Measurements from ENCODE around the gene PID1.
"Not testable (repeated sequence)": the region's sequence is repeated elsewhere in the genome, so short reads cannot be mapped to it uniquely, and the experiment has no call there.

Gene PID1

DNA sequence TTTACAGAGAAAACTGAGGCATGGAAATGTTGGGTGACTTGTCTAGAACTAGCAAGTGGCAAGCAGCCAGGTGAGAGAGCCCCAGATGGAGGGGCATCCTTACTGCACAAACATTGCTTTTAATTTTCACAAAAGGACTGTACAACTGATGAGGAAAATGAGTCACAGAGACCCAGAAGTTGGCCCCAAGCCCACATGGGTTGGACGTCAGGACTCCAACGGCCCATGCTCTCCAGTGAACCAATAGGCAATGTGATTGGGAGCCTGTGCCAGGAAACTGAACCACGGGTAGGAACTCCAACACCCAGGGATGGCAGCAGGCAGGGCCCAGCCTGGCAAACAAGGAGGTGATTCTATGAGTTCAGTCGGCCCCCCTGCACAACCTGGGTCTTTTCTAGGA lies 50.8 kb downstream of the PID1 start:
- in situ Hi-C loops (cut with MboI; ENCODE audit: low sequenced_read_pairs), result no loop called here

DNA sequence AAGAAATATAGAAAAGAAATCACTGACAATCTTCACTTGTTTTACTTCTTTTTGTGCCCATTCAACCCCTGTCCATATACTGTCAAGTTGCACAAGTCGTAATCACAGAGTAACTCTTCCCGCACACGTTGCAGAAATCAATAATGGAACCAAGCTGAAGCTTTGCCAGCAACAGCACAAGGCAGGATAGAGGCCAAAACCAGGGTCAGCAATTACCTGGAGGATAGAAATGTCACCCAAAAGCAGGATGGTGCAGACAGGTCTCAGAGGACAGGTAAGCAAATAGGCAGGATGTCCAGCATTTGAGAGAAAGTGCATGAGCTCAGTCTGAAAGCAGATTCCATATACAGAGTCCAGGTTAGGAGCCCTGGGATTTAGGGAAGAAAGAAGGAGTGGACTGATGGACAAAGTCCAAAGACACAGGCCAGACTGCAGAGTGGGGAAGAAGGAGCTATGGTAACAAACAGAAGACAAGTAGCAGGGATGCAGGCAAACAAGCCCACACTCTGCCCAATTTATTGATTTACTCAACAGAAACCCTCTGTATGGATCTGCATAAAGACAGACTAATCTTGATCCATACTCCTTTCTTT lies 52.7 kb downstream of the PID1 start:
- in situ Hi-C loops (cut with MboI; ENCODE audit: low sequenced_read_pairs), result no loop called here

DNA sequence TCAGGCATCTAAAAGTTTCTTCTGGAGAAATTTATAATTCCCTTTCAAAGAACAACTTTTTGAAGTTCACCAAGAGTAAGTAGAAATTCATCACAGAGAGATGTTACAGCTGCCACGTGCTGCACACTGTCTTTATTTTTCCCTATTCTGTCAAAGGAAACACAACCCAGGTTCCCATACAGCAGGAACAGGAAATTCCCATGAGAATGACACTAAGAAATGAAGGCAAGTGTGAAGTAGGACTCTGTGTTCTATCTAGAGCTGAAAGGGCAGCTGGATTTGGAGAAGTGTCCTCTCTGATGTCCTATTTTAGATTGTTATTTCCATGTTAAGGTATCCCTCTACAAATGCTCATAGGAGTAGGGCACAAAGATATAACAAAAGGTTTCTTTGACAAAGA lies 58.8 kb downstream of the PID1 start:
- in situ Hi-C loops (cut with MboI; ENCODE audit: low sequenced_read_pairs), result no loop called here

DNA sequence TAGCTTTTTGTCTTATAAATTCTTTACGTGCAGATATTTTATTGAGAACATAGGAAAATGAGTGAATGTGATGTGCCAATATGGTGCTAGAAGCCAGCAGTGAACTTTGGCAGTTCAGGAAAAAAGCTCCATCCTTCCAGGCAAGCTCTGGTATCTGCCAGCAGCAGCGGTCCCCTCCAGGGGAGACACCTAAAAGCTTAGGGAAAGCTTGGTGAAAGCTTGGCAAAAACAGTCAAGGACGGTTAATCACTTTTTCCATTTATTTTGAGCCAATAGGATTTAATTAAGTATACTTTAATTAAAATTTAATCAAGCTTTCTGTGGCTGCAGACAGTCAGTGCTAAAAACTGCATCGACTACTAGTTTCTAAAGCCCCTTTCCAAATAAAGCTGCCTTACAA lies 60.4 kb downstream of the PID1 start:
- in situ Hi-C loops (cut with MboI; ENCODE audit: low sequenced_read_pairs), result no loop called here

DNA sequence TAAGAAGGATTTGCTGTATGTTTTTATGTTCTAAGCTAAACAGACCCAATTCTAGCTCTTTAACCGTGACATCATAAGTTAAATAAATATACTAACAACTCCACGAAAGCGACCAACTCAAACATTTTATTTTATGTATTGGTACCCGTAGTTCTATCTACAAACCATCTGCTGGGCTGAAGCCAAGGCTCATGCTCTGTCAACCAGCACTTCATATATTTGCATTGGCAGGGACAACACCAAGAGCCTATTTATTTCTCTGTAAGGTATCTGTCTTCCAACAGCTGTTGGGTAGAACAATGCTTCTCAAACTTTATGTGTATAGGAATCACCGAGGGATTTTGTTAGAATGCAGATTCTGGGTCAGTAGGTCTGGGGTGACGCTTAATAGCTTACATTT lies 64.5 kb downstream of the PID1 start:
- in situ Hi-C loops (cut with MboI; ENCODE audit: low sequenced_read_pairs), result no loop called here

GRCh38 chr2:229205704-229206103 lies 65.4 kb downstream of the PID1 start:
- in situ Hi-C loops (cut with MboI; ENCODE audit: low sequenced_read_pairs), result no loop called here

DNA sequence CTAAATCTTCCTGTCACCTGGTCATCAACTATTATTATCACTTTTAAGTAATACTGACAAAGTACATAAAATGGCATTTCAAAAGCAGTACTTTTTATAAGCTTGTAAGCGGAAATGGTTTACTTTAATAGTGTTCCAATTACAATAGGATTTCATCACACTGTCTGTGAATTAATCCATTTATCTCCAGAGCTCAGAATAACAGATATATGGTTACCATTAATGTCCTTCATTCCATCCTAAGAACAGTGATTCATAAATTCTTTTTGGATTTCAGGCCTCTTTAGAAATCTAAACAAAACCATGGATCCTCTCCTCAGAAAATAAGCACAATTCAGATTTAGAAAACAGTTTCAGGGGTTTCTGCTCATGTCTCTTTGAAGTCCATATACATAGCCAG lies 68.4 kb downstream of the PID1 start:
- in situ Hi-C loops (cut with MboI; ENCODE audit: low sequenced_read_pairs), result no loop called here

GRCh38 chr2:229201521-229201920 lies 69.6 kb downstream of the PID1 start:
- in situ Hi-C loops (cut with MboI; ENCODE audit: low sequenced_read_pairs), result no loop called here

GRCh38 chr2:229199267-229199666 lies 71.8 kb downstream of the PID1 start:
- in situ Hi-C loops (cut with MboI; ENCODE audit: low sequenced_read_pairs), result no loop called here

- in situ Hi-C loops (cut with MboI; ENCODE audit: low sequenced_read_pairs), result no loop called here
Observed at GRCh38 chr2:229196448-229196847, 74.6 kb downstream of the PID1 start.

DNA sequence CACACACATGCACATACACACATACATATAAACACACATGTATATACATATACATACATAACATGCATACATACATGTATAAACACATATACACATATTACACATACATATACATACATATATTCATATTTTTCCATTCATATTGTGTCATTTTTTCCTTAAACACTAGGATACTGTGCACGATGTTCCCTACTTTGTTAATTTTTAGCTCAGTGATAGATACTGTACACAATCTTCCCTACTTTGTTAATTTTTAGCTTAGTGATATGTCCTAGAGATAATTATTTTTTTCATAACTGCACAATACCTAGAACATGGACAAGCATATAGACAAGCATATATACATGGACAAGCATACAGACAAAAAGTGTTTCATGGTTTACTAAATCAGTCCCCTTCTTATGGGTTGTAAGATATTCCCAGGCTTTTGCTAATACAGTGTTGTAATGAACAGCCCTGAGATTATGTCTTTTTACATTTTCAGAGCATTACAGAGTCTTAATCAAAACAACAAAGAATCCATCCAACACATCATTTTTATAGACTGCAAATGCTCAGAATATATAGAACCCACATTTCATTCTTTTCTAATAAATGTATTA lies 75.6 kb downstream of the PID1 start:
- in situ Hi-C loops (cut with MboI; ENCODE audit: low sequenced_read_pairs), result no loop called here

GRCh38 chr2:229193281-229193680 lies 77.8 kb downstream of the PID1 start:
- in situ Hi-C loops (cut with MboI; ENCODE audit: low sequenced_read_pairs), result no loop called here

DNA sequence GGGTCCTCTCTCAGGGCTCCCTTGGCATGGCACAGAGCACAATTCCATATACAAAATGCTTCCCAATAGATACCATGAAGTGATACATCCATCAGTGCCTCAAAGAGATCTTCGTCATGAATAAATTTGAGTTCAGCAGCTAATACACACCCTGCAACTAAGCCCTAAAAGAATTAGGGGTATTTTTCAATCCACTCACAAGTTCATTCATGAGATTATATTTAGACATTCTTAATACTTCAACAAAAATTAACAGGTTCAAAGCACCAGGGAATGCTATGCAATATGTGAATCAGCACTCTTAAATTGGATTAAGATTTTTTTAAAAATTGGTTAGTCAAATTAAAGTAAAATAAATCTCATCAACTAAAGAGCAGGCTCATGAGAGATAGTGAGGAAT lies 79.7 kb downstream of the PID1 start:
- in situ Hi-C loops (cut with MboI; ENCODE audit: low sequenced_read_pairs), result no loop called here

- in situ Hi-C loops (cut with MboI; ENCODE audit: low sequenced_read_pairs), result not testable (repeated sequence)
Observed at GRCh38 chr2:229187123-229187522, 84.0 kb downstream of the PID1 start.

DNA sequence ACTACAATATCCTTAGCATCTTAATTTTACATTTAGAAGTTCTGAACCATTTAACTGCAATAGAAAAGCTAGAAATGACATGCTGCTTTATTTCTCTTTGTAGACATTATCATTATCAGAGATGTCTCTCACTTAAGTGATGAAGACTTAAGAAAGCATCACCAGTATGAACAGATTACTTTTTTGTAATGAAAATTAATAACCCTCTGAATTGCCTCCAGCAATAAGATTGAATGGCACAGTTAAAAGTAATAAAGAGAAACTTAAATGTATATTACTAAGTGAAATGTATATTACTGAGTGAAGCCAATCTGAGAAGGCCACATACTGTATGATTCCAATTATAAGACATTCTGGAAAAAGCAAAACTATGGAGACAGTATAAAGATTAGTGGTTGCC lies 89.4 kb downstream of the PID1 start:
- in situ Hi-C loops (cut with MboI; ENCODE audit: low sequenced_read_pairs), result no loop called here

- in situ Hi-C loops (cut with MboI; ENCODE audit: low sequenced_read_pairs), result no loop called here
Observed at GRCh38 chr2:229180658-229181057, 90.4 kb downstream of the PID1 start.

- in situ Hi-C loops (cut with MboI; ENCODE audit: low sequenced_read_pairs), result no loop called here
Observed at GRCh38 chr2:229179628-229180027, 91.5 kb downstream of the PID1 start.

DNA sequence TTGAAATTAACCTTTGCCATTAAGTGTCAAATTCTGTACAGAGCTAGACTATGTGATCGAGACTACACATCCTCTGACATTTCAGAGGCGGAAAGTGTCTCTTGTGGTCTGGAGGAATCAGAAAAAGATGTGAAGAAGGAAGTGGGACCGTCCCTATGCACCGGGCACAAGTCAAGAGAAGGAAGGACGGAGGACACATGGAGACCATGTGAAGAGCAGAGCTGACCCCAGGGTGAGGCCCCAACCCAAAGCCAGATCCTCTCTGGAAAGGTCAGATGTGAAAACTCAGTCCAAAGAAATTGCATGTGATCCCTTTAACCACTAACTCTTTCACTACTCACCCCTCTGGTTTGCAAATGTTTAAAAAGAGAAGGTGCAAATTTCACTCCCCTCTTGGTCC lies 92.4 kb downstream of the PID1 start:
- in situ Hi-C loops (cut with MboI; ENCODE audit: low sequenced_read_pairs), result no loop called here

GRCh38 chr2:229178117-229178516 lies 93.0 kb downstream of the PID1 start:
- in situ Hi-C loops (cut with MboI; ENCODE audit: low sequenced_read_pairs), result no loop called here

DNA sequence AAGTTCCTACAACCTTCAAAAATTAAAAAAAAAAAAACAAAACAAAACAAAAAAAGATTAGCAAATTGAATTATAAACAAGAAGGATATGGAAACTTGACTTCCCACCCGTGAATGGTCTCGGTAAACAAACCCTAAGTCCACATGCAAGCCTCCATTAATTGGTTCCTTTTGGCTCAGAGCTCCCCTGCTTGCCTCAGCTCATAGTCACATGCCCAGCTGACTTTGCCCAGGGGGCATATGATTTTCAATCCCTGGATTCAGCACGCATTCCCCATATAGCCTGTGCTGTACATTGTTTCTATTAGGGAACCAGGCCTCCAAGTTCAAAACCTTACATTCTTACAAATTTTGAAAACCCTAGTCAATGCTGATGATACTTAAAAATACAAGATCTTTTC lies 95.0 kb downstream of the PID1 start:
- in situ Hi-C loops (cut with MboI; ENCODE audit: low sequenced_read_pairs), result no loop called here

- in situ Hi-C loops (cut with MboI; ENCODE audit: low sequenced_read_pairs), result no loop called here
Observed at GRCh38 chr2:229175497-229175863, 95.6 kb downstream of the PID1 start.

DNA sequence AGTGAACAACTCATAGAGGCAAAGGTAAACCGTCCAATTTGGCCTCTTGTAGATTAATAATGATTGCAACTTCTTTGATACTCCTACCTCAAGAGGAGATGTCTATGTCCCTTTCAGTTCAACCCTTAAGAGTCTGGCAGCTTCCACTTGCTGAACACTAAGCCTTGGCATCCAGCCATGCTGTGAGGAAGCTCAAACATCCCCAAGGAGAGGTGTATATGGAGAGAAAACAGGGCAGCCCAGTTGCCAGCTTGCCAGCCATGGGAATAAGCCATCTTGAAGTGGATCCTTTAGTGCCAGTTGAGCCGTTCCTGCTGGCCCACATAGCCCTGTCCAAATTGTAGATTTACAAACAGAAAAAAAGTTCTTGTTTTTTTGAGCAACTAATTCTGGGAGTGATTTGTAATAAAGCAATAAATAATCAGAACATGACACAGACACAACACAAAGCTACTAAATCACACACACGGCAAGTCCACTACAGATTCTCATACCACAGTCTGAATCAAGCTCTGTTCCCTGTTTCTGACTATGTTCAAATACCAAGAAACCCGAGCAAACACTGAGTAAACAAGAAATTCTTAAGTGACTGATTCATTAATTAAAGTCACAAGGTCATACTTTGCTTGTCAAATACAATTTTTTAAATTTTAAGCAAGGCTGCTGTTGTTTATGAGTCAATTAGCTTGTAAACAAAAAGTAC lies 96.1 kb downstream of the PID1 start:
- in situ Hi-C loops (cut with MboI; ENCODE audit: low sequenced_read_pairs), result no loop called here
